HUDEP-2 (cell line): ENCODE data around the gene SYNDIG1L.
"Not testable (repeated sequence)": the region's sequence is repeated elsewhere in the genome, so short reads cannot be mapped to it uniquely, and the experiment has no call there.

Experiments used
- DNase-seq, 76 experiments: peaks; one replicate each; lab custom pipeline; 2025; ENCODE audit not compliant: unreplicated experiment in 76 of 76; lab: John Stamatoyannopoulos, UW

The SYNDIG1L gene

DNA sequence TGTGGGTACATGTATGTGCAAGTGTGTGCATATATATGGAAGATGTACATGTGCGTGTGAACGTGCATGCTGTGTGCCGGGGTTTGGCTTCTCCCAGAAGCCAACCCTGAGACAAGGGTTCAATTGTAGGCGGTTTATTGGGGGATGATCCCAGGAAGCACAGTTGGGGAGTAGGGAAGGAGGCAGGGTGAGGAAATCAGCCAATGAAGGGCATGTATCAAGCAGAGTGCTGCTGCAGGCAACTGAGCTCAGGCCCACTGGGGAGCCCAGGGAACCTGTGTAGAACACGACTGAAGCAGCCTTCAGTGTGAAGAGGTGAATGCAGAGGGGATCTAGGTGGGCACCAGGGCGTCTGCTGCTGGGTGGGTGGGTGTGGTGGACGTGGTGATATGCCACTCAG is 21.6 kb downstream of the SYNDIG1L start:
- DNase-seq = no peak

DNA sequence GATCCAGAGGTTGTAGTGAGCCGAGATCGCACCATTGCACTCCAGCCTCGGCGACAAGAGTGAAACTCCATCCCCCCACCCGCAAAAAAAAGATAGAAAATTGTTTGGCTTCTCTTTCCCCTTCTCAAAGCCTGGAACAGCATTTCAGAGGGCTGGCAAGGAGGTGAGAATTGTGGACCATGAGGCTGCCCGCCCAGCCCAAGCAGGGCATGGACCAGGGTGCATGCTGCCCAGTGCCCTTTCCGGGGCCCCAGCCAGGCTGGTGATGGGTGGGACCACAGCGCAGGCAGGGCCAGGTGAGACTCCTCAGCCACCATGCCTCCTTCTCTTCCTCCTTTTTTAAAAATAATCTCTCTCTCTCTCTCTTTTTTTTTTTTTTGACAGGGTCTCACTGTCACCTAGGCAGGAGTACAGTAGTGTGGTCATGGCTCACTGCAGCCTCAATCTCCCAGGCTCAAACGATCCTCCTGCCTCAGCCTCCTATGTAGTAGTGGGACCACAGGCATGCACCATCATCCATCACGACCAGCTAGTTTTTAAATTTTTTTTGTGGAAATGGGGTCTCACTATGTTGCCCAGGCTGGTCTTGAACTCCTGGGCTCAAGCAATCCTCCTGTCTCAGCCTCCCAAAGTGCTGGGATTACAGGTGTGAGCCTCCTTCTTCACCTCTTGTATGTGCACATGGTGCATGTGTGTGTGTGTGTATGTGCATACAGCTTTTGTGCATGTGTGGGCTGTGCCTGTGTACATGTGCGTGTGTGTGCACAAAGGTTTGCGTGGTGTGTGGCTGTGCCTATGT is 22.2 kb downstream of the SYNDIG1L start:
- no peak for DNase-seq

DNA sequence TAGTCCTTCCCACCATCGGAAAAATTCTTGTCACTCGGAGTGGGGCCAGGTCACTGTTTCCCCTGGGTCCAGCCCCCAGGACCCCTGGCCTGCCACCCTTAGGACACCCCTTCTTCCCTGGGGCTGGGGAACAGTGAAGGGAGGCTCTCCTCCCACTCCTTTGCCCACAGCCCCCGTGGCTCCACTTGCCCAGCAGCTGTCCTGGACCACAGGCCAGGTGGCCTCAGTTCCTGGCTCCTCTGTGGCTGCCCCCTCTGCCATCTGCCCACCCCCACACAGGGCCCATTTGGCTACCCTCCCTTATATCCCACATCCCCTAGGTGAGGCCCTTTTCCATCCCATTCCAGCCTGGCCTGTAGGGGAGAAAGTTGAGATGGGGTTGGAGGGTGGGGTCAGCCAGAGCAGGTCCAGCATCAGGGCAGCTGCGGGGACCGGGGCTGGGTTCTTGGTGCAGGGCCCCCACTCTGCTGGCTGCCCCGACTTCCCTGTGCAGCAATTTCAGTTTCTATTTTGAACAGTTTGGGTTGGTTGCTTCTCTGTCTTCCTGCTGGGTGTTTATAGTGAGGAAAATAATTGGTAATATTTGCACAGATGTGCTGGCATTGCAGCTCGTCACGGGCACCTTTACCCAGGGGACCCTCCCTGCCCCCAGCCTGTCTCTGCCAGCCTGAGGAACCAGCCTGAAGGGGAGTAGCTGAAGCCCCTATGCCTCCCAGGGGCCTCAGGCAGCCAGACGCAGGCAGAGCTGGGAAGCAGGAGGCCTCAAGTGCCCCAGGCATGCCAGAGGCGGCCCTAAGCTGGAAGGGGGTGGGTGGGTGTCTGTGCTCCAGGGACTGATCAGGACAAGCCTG is 23.4 kb downstream of the SYNDIG1L start:
- no peak for DNase-seq

- no peak for DNase-seq
Observed at GRCh38 chr14:74401504-74402241, 24.3 kb downstream of the SYNDIG1L start.

DNA sequence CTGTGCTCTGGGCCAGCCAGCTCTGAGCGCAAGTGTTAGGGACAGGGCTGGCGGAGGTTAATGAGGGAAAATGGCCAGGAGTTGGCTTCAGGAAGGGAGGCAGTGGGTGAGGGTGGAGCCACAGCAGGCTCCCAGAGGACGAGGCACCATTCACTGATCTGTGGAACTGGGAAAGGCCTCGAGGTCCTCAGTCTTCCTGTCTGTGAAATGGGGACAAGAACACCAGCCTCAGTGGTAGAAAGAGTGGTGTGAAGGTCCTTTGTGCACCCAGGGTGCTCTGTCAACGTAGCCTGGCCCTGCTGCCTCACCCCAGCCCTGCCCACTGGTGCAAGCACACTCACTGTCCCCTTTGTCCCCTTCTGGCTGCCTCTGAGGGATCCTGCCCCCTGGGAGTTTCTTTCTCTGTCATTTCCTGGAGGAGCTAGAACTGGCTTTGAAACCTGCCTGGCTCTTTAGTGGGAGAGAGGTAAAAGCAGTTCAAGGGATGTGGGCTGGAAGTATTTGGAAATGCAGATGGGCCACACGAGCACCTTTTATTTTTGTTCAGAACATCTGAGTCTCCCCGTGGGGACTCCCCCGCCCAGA is 25.0 kb downstream of the SYNDIG1L start:
- no peak for DNase-seq

GRCh38 chr14:74400031-74400685 is 25.9 kb downstream of the SYNDIG1L start:
- DNase-seq = peak in 5 of 76 experiments; percentile 2 to 11 (median 4)

- DNase-seq = no peak
Observed at GRCh38 chr14:74395094-74395493, 30.9 kb downstream of the SYNDIG1L start.

GRCh38 chr14:74394549-74394948 is 31.5 kb downstream of the SYNDIG1L start:
- no peak for DNase-seq

DNA sequence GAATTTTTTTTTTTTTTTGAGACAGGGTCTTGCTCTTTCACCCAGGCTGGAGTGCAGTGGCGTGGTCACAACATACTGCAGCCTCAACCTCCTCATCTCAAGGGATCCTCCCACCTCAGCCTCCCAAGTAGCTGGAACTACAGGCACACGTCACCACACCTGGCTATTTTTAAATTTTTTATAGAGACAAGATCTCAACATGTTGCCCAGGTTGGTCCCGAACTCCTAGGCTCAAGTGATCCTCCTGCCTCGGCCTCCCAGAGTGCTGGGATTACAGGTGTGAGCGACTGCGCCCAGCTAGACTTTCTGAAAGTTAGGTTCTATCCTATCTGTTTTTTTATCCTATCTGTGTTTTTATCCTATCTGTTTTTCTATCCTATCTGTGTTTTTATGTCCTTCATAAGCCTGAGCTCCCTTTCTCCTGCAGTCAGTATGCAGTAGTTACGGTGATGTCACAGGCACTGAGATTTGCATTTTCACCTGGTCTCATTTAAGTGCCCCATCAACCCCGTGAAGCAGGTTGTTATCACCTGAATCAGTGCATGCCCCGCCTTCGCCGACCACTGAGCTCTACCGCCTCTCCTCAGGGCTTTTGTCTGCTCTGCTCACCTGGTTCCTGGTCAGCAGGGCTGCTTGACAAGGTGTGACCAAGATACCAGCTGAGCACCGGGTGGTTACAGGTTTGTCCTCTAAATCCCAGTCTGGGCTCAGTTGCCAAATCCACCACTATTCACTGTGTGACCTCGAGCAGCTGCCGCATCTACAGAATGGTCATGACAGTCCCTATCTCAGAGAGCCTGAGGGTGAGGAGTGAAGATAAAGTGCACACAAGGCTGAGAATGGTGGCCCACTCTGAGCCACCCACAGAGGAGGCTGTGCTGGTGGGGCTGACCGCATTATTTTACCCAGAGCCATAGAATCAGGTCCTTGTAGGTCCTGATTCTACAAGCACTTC is 33.1 kb downstream of the SYNDIG1L start:
- DNase-seq = no peak

- no peak for DNase-seq
Observed at GRCh38 chr14:74391479-74391878, 34.5 kb downstream of the SYNDIG1L start.

DNA sequence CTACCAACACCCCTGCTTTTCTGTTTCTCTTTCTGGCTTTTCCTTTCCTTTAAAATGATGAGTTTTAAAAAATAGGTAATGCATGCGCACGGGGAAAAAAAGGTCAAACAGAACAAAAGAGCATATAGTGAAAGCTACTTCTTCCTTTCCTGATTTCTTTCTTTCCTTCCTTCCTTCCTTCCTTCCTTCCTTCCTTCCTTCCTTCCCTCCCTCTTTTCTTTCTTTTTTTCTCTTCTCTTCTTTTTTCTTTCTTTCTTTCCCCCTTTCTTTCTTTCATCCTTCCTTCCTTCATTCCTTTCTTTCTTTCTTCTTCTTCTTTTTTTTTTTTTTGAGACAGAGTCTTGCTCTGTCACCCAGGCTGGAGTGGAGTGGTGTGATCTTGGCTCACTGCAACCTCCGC is 35.5 kb downstream of the SYNDIG1L start:
- DNase-seq = not testable (repeated sequence)

DNA sequence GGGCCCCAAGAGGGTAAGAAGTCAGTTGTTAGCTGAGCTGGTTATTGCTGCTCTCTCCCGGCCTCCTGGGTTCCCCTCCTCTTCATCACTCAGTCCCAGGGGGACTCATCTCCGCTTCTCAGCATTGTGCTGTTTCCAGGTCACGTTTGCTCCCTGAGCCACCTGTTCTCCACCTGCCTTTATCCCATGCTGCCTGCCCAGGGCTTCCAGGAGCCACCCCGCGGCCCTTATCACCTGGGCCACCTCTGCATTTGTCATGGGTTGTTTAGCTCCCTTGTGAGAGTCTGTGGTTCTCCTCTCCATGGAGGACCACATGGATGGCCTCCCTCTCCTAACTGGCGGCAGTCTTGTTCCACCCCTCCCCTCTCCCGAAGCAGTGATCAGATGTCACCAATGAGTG is 36.0 kb downstream of the SYNDIG1L start:
- no peak for DNase-seq

DNA sequence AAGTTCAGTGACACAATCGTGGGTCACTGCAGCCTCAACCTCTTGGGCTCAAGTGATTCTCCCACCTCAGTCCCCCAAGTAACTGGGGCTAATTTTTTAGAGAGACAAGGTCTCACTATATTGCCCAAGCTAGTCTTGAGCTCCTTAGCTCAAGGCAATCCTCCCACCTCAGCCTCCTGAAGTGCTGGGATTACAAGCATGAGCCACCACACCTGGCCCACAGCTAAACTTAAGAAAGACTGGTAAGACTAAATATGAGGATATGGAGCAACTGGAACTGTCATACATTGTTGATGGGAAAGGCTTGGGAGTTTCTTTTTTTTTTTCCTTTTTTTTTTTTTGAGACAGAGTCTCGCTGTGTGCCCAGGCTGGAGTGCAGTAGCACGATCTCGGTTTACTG is 43.8 kb downstream of the SYNDIG1L start:
- DNase-seq = no peak

DNA sequence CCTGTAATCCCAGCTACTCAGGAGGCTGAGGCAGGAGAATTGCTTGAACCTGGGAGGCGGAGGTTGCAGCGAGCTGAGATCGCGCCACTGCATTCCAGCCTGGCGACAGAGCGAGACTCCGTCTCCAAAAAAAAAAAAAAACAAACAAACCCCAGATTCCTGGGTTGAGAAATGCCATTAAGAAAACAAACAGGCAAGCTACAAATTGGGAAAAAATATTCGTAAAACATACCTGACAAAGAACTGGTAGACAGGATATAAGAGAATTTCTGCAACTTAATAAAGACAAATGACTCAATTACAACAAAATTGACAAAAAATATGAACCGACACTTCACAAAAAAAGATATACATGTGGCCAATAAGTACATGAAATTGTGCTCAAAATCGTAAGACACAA is 44.4 kb downstream of the SYNDIG1L start:
- DNase-seq = not testable (repeated sequence)

- DNase-seq = no peak
Observed at GRCh38 chr14:74380845-74381244, 45.2 kb downstream of the SYNDIG1L start.

DNA sequence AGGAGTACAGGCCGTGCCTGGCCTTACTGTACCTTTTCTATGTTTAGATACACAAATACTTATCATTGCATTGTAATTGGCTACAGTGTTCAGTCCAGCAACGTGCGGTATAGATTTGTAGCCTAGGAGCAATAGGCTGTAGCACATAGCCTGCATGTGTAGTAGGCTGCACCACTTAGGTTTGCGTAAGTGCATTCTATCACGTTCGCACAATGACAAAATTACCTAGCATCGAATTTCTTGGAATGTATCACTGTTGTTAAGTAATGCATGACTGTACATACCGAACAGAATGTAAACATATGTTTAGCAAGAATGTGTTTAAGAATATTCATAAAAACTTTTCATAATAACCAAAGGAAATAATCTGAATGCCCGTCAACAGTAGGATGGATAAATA is 45.8 kb downstream of the SYNDIG1L start:
- DNase-seq = no peak

DNA sequence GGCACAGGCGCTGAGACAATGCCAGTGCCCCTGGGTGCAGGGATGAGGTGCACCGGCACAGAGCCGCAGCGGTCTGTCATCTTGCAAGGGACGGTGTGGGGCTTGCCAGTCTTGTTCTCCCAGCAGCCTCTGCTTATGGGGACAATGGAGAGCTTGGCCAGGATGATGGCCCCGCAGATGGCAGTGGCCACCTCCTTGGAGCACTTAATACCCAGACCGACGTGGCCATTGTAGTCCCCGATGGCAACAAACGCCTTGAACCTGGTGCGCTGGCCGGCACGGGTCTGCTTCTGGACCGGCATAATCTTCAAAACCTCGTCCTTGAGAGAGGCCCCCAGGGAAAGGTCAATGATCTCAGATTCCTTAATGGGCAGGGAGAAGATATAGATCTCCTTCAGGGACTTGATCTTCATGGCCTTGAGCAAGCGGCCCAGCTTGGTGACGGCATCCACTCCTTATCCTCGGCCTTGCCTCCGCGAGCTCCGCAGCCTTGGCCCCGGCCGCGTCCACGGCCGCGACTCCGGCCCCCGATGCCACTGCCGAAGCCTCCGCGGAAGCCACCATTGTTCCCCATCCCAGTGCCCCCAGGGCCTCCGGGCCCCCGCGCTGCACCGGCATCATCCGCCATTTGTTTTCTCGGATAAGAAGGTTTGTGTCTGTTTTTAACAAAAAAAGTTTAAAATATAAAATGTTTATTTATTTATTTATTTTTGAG is 47.9 kb downstream of the SYNDIG1L start:
- no peak for DNase-seq

DNA sequence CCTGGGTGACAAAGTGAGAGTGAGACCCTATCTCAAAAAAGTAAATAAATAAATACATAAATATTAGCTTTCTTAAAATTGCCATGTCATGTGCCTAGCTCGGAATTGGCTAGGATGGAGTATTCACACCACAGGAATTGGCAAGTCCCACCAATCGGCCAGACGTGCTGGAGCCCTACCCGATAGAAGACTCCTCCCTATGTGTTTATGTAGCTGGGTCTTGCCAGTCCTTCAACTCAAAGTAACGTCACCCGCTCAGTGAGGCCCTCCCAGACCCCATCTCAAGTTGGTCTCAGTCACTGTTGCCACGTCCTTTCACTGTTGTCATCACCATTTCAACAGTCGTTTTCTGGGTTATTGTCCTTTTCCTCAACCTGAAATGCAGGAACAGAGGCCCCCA is 57.6 kb downstream of the SYNDIG1L start:
- DNase-seq = no peak

DNA sequence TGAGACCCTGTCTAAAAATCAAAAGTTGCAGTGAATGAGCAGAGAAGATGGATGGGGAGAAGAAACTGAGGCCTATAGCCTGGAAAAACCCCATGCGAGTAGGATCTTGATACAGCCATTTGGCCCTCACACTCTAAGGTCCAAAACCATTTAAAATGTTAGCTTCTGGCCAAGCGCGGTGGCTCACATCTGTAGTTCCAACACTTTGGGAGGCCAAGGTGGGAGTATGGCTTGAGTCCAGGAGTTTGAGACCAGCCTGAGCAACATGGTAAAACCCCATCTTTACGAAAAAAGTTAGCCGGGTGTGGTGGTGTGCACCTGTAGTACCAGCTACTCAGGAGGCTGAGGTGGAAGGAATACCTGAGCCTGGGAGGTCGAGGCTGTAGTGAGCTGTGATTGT is 58.0 kb downstream of the SYNDIG1L start:
- no peak for DNase-seq
